ENCODE data around the gene NXPH1. TPM values are rescaled to one million over a fixed set of nuclear protein-coding genes. Genes with fewer than 3 reads are reported as not detected.

NXPH1 gene
- total and polyA plus RNA-seq, 2 experiments from 2014 or later: 0.45 to 3.0 TPM

GRCh38 chr7:8668627-8669500 is 235.5 kb downstream of the NXPH1 start:
- no peaks in the 10 kb centered on the region for H3K4me1 ChIP-seq (ENCODE audit: insufficient read depth)
- no peak for ATAC-seq
- DNase-seq (ENCODE audit: low spot score): no peak
- no peaks in the 10 kb centered on the region for H3F3A ChIP-seq (replicated peaks; ENCODE audit: low read depth)
- Mint-ChIP-seq H3K27ac (no peak overlapping the region), H3K36me3 (ENCODE audit: low read depth) (peaks cover 8% of the 10 kb centered on the region; the same call in 1 of the 3 replicates), H3K9me3 (peaks cover 8% of the 10 kb centered on the region; the same call in 2 of the 3 replicates), H3K4me3 (no peak overlapping the region), H3K27me3 (ENCODE audit: insufficient read depth, low read depth, poor library complexity) (no peaks in the 10 kb centered on the region), H3K4me1 (no peaks in the 10 kb centered on the region)
- no peak overlapping the region for H3K4me3 ChIP-seq
- no peak overlapping the region for H3K4me2 ChIP-seq
- H2AFZ ChIP-seq: no peak overlapping the region
- H3K27me3 ChIP-seq (ENCODE audit: insufficient read depth): no peaks in the 10 kb centered on the region
- no peak for TF ChIP-seq REST (IDR thresholded peaks at IDR 0.05; ENCODE audit: unreplicated experiment)
- TF ChIP-seq CREB1 (CRISPR knock-in tag; IDR thresholded peaks at IDR 0.05; ENCODE audit: low read depth): no peak
- TF ChIP-seq POLR2AphosphoS5 (IDR thresholded peaks at IDR 0.05; ENCODE audit: low read depth): no peak
- no peak for TF ChIP-seq STAT1 (IDR thresholded peaks at IDR 0.05; ENCODE audit: unreplicated experiment)
- no peak for TF ChIP-seq EZH2phosphoT487 (IDR thresholded peaks at IDR 0.05; ENCODE audit: unreplicated experiment)
- no peak for TF ChIP-seq JUNB (IDR thresholded peaks at IDR 0.05; ENCODE audit: unreplicated experiment)
- TF ChIP-seq ZNF462 (CRISPR knock-in tag; IDR thresholded peaks at IDR 0.05): no peak
- TF ChIP-seq, protein P1, sequence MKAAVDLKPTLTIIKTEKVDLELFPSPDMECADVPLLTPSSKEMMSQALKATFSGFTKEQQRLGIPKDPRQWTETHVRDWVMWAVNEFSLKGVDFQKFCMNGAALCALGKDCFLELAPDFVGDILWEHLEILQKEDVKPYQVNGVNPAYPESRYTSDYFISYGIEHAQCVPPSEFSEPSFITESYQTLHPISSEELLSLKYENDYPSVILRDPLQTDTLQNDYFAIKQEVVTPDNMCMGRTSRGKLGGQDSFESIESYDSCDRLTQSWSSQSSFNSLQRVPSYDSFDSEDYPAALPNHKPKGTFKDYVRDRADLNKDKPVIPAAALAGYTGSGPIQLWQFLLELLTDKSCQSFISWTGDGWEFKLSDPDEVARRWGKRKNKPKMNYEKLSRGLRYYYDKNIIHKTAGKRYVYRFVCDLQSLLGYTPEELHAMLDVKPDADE (IDR thresholded peaks at IDR 0.05): no peak
- TF ChIP-seq CTCF (conservative IDR thresholded peaks at IDR 0.05; ENCODE audit: low read depth in 2 of 2): no peak
- no peak for TF ChIP-seq EZH2 (IDR thresholded peaks at IDR 0.05; ENCODE audit: low read depth, unreplicated experiment)
- H4K20me1 ChIP-seq (replicated peaks; ENCODE audit: insufficient read depth): no peaks in the 10 kb centered on the region
- H3K36me3 ChIP-seq (ENCODE audit: insufficient read depth): no peaks in the 10 kb centered on the region
- no peak overlapping the region for H3K27ac ChIP-seq (ENCODE audit: low read depth)
- H3K79me2 ChIP-seq (replicated peaks; ENCODE audit: insufficient read depth): no peaks in the 10 kb centered on the region
- peaks cover 4% of the 10 kb centered on the region; the same call in 1 of the 2 replicates for H3K9me2 ChIP-seq (ENCODE audit: insufficient read depth)
